ENCODE results near the gene CD72. TPM values are rescaled to one million over a fixed set of nuclear protein-coding genes. Genes with fewer than 3 reads are reported as not detected.

The CD72 gene
- total RNA-seq, 1 experiment from 2014 or later: 1.6 TPM

- Mint-ChIP-seq H3K36me3 (ENCODE audit: insufficient read depth, unreplicated experiment) (peaks cover 27% of the 10 kb centered on the region), H3K27me3 (ENCODE audit: insufficient read depth, unreplicated experiment) (peaks cover 30% of the 10 kb centered on the region), H3K27ac (ENCODE audit: low read depth, unreplicated experiment) (no peak overlapping the region), H3K4me1 (ENCODE audit: insufficient read depth, unreplicated experiment) (peaks cover 7% of the 10 kb centered on the region), H3K4me3 (ENCODE audit: unreplicated experiment) (no peak overlapping the region), H3K9me3 (ENCODE audit: unreplicated experiment) (no peaks in the 10 kb centered on the region)
- ChIA-PET POLR2A (interaction anchor here (0.5 to 0.6 kb wide), 2 partner anchors 586 to 1263 kb away, joined by 3 to 4 read pairs; no protein-coding TSS in a partner anchor), CTCF (interaction anchor here (0.6 to 3.2 kb wide), 21 partner anchors 8 to 564 kb away, joined by 3 to 24 read pairs (median 3); partner anchors contain the start of genes CCDC107 and RMRP)
- DNase-seq (ENCODE audit: unreplicated experiment): peak; percentile 44
- TF ChIP-seq, protein P1, sequence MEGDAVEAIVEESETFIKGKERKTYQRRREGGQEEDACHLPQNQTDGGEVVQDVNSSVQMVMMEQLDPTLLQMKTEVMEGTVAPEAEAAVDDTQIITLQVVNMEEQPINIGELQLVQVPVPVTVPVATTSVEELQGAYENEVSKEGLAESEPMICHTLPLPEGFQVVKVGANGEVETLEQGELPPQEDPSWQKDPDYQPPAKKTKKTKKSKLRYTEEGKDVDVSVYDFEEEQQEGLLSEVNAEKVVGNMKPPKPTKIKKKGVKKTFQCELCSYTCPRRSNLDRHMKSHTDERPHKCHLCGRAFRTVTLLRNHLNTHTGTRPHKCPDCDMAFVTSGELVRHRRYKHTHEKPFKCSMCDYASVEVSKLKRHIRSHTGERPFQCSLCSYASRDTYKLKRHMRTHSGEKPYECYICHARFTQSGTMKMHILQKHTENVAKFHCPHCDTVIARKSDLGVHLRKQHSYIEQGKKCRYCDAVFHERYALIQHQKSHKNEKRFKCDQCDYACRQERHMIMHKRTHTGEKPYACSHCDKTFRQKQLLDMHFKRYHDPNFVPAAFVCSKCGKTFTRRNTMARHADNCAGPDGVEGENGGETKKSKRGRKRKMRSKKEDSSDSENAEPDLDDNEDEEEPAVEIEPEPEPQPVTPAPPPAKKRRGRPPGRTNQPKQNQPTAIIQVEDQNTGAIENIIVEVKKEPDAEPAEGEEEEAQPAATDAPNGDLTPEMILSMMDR (IDR thresholded peaks at IDR 0.05; ENCODE audit: unreplicated experiment): peak; percentile 54
- BruUV-seq (replicated peaks): no TSS peak
- intact Hi-C loops (cut with micrococcal nuclease): no loop called here
These were observed 6.9 kb downstream of the CD72 start for GRCh38 chr9:35611230-35611797.

- no peak overlapping the region for H3K4me3 Mint-ChIP-seq (ENCODE audit: unreplicated experiment)
- ChIA-PET CTCF (interaction anchor here (0.5 to 0.9 kb wide), 4 partner anchors 23 to 127 kb away, joined by 3 to 4 read pairs (median 4); no protein-coding TSS in a partner anchor), POLR2A (no interaction called here)
- peaks cover 7% of the 10 kb centered on the region for H3K4me1 Mint-ChIP-seq (ENCODE audit: insufficient read depth, unreplicated experiment)
- TF ChIP-seq, protein P1 (IDR thresholded peaks at IDR 0.05; ENCODE audit: unreplicated experiment): no peak
- DNase-seq (ENCODE audit: unreplicated experiment): no peak
- no peaks in the 10 kb centered on the region for H3K9me3 Mint-ChIP-seq (ENCODE audit: unreplicated experiment)
- BruUV-seq (replicated peaks): no TSS peak
- peaks cover 27% of the 10 kb centered on the region for H3K36me3 Mint-ChIP-seq (ENCODE audit: insufficient read depth, unreplicated experiment)
- no peak overlapping the region for H3K27ac Mint-ChIP-seq (ENCODE audit: low read depth, unreplicated experiment)
- intact Hi-C loops (cut with micrococcal nuclease): loop anchor here (10.0 kb wide), 1 partner anchor 495 kb away; the partner anchor contains the start of gene ATOSB
- H3K27me3 Mint-ChIP-seq (ENCODE audit: insufficient read depth, unreplicated experiment): peaks cover 15% of the 10 kb centered on the region
These were observed 8.4 kb downstream of the CD72 start for GRCh38 chr9:35609820-35610163.

GRCh38 chr9:35609001-35609819 is 9.0 kb downstream of the CD72 start:
- Mint-ChIP-seq H3K4me3 (ENCODE audit: unreplicated experiment) (no peak overlapping the region), H3K9me3 (ENCODE audit: unreplicated experiment) (no peaks in the 10 kb centered on the region), H3K36me3 (ENCODE audit: insufficient read depth, unreplicated experiment) (peaks cover 30% of the 10 kb centered on the region), H3K27me3 (ENCODE audit: insufficient read depth, unreplicated experiment) (peaks cover 9% of the 10 kb centered on the region), H3K4me1 (ENCODE audit: insufficient read depth, unreplicated experiment) (peaks cover 10% of the 10 kb centered on the region), H3K27ac (ENCODE audit: low read depth, unreplicated experiment) (no peak overlapping the region)
- intact Hi-C loops (cut with micrococcal nuclease): loop anchor here (10.0 kb wide), 1 partner anchor 494 kb away; the partner anchor contains the start of gene ATOSB
- POLR2A ChIA-PET: interaction anchor here (0.9 kb wide), 1 partner anchor 36 kb away, joined by 4 read pairs; no protein-coding TSS in a partner anchor
- CTCF ChIA-PET: interaction anchor here (0.6 to 0.9 kb wide), 3 partner anchors 37 to 121 kb away, joined by 3 read pairs; no protein-coding TSS in a partner anchor
- TF ChIP-seq, protein P1 (IDR thresholded peaks at IDR 0.05; ENCODE audit: unreplicated experiment): no peak
- no peak for DNase-seq (ENCODE audit: unreplicated experiment)
- BruUV-seq (replicated peaks): TSS peak; percentile 4

- peaks cover 33% of the 10 kb centered on the region for H3K36me3 Mint-ChIP-seq (ENCODE audit: insufficient read depth, unreplicated experiment)
- DNase-seq (ENCODE audit: unreplicated experiment): no peak
- BruUV-seq (replicated peaks): no TSS peak
- CTCF ChIA-PET: no interaction called here
- peaks cover 19% of the 10 kb centered on the region for H3K4me1 Mint-ChIP-seq (ENCODE audit: insufficient read depth, unreplicated experiment)
- POLR2A ChIA-PET: interaction anchor here (0.9 to 1.1 kb wide), 2 partner anchors 37 to 80 kb away, joined by 3 to 4 read pairs; no protein-coding TSS in a partner anchor
- no peak overlapping the region for H3K4me3 Mint-ChIP-seq (ENCODE audit: unreplicated experiment)
- H3K27me3 Mint-ChIP-seq (ENCODE audit: insufficient read depth, unreplicated experiment): no peaks in the 10 kb centered on the region
- no peaks in the 10 kb centered on the region for H3K9me3 Mint-ChIP-seq (ENCODE audit: unreplicated experiment)
- intact Hi-C loops (cut with micrococcal nuclease): loop anchor here (10.0 kb wide), 1 partner anchor 493 kb away; the partner anchor contains the start of gene ATOSB
- no peak overlapping the region for H3K27ac Mint-ChIP-seq (ENCODE audit: low read depth, unreplicated experiment)
- TF ChIP-seq, protein P1 (IDR thresholded peaks at IDR 0.05; ENCODE audit: unreplicated experiment): no peak
These were observed 10.0 kb downstream of the CD72 start for GRCh38 chr9:35608221-35608620.

Data from MCF 10A (cell line).